Skeletal muscle tissue (tissue), 4 donors: ENCODE data around the gene PTK6. TPM values are rescaled to one million over a fixed set of nuclear protein-coding genes. Genes with fewer than 3 reads are reported as not detected.

Source experiments
- H3K27ac ChIP-seq: one replicate; pipeline ENCODE4 v1.7.0; 2013; ENCODE audit warnings: mild to moderate bottlenecking, low read depth, low read length, inconsistent platforms
- H3K27me3 ChIP-seq, 3 donors: one replicate each; pipeline ENCODE4 v1.7.0; 2013; ENCODE audit warnings: low read length in 3 of 3; ENCODE audit not compliant: control insufficient read depth in 3 of 3, insufficient read depth in 3 of 3
- H3K36me3 ChIP-seq, 3 donors: one replicate each; pipeline ENCODE4 v1.7.0; 2013; ENCODE audit warnings: low read length in 3 of 3; ENCODE audit not compliant: control insufficient read depth in 3 of 3, insufficient read depth in 3 of 3
- H3K4me1 ChIP-seq, 3 donors: one replicate each; pipeline ENCODE4 v1.7.0; 2013; ENCODE audit warnings: low read length in 3 of 3, mild to moderate bottlenecking in 3 of 3; ENCODE audit not compliant: control insufficient read depth in 3 of 3, insufficient read depth in 3 of 3
- H3K4me3 ChIP-seq, 3 donors: one replicate each; pipeline ENCODE4 v1.7.0; 2013; ENCODE audit warnings: low read length in 3 of 3
- H3K9ac ChIP-seq, 3 donors: one replicate each; pipeline ENCODE4 v1.7.0; 2013; ENCODE audit warnings: low read length in 3 of 3, mild to moderate bottlenecking in 3 of 3, moderate library complexity in 2 of 3, low read depth in 1 of 3
- H3K9me3 ChIP-seq, 3 donors: one replicate each; pipeline ENCODE4 v1.7.0; 2013; ENCODE audit warnings: low read length in 3 of 3; ENCODE audit not compliant: control insufficient read depth in 3 of 3
- total RNA-seq: library from RNA; depleted of rRNA; stranded (reverse); fragments of >200 nt; gene quantifications from one replicate; pipeline ENCODE4 v1.2.3, GENCODE V29; 2014
- donor health status: Osteomylitis.

Gene PTK6
- not detected for total RNA-seq

DNA sequence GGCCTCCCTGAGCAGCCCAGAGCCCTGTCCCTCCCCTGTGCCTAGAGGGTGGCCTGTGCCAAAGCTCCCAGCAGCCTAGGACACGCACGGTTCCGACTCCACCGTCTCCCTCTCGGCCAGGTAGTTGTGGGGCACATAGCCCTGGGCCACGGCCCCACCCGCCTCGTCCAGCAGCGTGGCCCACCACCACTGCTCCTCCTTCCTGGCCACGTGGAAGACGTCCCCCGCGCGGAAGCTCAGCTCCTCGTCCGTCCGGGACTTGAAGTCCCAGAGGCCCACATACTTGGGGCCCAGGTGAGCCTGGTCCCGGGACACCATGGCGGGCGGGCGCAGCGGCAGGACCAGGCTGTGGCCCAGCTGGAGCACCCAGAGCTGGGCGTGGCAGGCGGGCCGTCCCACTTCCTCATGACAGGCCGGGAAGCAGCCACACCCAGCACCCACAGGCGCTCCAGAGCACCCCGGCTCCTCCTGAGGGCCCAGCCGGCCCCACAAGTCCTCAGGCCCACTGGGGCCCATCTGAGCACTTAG lies at the start of gene PTK6:
Gene PTK6 (minus strand): TSS at position 380 of the 528 bp plus-strand sequence. CDS start 62 bp downstream, at position 318.
- H3K4me3 ChIP-seq: peak within 1 kb of the TSS in 1 of 3 donors; percentile 35

DNA sequence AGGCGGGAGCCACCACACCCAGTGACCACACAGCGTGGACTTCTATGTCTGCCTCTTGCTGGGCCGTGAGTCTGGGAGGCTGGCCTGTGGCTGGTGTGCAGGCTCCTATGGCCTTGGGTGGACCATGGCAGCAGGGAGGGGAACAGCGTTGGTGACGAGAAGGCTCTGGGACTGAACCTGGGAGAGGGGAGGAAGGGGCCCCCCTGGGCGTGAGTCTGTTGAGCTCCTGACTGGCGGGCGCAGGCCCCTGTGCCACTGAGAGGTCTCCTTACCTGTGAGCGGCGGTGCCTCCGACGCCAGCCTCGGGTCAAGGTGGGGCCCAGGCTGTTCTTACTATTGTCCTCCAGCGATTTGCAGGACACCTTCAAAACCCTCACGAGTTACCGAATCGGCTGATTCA lies 49.6 kb upstream of the PTK6 start:
- Histone ChIP-seq H3K36me3 (peaks cover 22 to 34% (median 22%) of the 10 kb centered on the region in 3 donors), H3K9ac (no peak overlapping the region), H3K27me3 (no peaks in the 10 kb centered on the region), H3K9me3 (no peaks in the 10 kb centered on the region), H3K4me1 (peaks cover 3 to 11% (median 8%) of the 10 kb centered on the region in 3 donors), H3K4me3 (no peak overlapping the region), H3K27ac (no peak overlapping the region)

More for the DNA sequence above, at the start of gene PTK6:
- no peak within 1 kb of the TSS for H3K27ac ChIP-seq
- H3K9ac ChIP-seq: peak within 1 kb of the TSS in 2 of 3 donors; percentile 53 to 62
- H3K4me1 ChIP-seq: peaks cover 0 to 20% (median 9%) of the 10 kb centered on the region in 3 donors
- H3K36me3 ChIP-seq: no peaks in the 10 kb centered on the region
- peaks cover 30 to 57% (median 54%) of the 10 kb centered on the region in 3 donors for H3K27me3 ChIP-seq
- H3K9me3 ChIP-seq: no peaks in the 10 kb centered on the region

DNA sequence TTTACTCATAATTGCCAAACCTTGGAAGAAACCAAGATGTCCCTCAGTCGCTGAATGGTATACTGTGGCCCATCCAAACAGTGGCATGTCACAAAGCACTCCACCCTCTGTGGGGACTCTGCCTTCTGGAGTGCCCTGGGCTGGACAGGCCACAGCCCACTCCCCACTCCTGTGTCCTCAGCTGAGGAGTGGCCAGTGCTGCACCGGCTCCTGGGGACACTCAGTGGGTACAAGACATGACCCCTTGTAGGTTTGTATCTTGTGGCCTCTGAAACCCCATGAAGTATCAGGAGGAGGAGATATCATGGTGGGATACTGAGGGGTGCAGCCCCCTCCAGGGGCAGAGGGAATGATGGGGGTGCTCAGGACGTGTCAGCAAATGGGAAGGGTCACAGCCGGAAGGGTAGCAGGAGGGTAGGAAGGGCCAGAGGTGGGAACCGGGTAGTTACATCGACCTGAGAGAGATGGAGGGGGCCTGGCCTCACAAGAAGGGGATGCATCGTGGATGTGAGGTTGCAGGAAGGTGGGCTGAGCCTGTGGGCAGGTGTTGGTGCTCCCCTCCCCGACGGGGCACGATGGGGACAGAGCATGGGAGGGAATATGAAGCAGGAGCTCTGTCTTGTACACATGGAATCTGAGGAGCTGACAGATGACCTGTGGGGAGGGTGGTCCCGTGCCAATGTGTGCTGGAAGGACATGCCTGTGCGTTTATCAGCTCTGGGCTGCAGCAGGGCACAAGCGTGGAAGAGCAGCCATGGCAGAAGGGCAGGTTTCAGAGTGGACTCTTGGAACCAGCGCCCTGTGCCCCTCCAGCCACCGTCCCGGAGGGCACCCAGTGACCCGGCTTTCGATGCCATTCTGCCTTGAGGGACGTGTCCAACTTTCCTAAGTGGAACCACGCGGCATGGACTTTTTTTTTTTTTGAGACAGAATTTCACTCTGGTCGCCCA lies 48.7 kb upstream of the PTK6 start:
- H3K27ac ChIP-seq: no peak overlapping the region
- H3K4me1 ChIP-seq: peaks cover 3 to 11% (median 8%) of the 10 kb centered on the region in 3 donors
- no peaks in the 10 kb centered on the region for H3K9me3 ChIP-seq
- H3K9ac ChIP-seq: peak overlapping the region in 1 of 3 donors; percentile 45
- peaks cover 13 to 26% (median 15%) of the 10 kb centered on the region in 3 donors for H3K36me3 ChIP-seq
- no peak overlapping the region for H3K4me3 ChIP-seq
- H3K27me3 ChIP-seq: no peaks in the 10 kb centered on the region

DNA sequence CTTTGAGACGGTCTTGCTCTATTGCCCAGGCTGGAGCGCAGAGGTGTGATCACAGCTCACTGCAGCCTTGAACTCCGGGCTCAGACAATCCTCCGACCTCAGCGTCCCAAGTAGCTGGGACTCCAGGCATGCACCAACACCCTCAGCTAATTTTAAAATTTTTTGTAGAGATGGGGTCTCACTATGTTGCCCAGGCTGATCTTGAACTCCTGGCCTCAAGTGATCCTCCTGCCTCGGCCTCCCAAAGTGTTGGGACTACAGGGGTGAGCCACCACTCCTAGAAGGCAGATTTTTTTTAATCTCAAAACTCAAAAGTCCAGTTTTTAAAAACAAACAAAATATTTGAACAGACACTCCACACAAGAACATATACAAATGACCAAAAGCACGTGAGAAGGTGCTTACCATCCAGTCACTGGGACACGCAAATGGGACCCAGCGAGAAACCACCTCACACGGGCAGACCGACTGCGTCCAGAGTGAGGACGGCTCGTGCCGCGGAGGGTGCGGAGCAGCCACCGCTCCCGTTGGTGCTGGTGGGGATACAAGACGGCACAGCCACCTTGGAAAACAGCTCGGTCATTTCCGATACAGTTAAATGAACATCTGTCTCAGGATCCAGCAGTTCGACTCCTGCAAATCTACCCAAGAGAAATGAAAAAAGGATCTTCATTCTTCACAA lies 45.3 kb upstream of the PTK6 start:
- H3K4me1 ChIP-seq: peaks cover 2 to 14% (median 8%) of the 10 kb centered on the region in 3 donors
- no peak overlapping the region for H3K4me3 ChIP-seq
- H3K36me3 ChIP-seq: peaks cover 0 to 3% (median 0%) of the 10 kb centered on the region in 3 donors
- H3K9me3 ChIP-seq: no peaks in the 10 kb centered on the region
- no peak overlapping the region for H3K9ac ChIP-seq
- H3K27me3 ChIP-seq: peaks cover 0 to 14% (median 12%) of the 10 kb centered on the region in 3 donors
- no peak overlapping the region for H3K27ac ChIP-seq

DNA sequence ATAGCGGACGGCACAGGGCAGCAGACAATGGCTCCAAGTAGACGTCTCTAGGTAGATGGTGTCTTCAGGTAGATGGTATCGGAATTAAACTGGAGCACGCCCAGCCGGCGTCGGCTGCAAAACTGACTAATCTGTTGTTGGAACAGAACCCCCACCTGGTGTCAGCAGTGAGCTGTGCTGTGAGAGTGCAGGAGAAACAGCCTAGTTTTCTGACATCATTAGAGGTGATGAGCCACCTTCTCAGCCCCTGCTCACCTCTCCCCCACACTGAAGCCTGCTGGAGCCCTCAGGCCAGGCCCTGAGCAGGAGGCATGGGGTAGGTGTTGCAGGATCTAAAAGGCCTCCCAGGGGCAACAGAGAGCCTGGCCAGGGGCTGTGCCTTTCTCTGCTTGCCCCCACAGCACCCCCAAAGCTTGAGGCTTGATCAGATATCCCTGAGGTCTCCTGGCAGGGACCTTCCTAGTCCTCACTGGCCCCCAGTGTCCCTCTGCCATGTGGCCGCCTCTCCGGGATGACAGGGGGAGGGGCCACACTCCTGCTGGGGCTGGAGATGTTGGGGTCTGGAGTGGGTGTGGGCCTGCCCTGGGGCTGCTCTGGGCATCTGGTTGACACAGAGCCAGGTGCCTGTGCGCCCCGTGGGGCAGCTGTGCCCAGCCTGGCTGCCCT lies 43.8 kb upstream of the PTK6 start:
- H3K4me1 ChIP-seq: peaks cover 5 to 12% (median 6%) of the 10 kb centered on the region in 3 donors
- H3K9me3 ChIP-seq: no peaks in the 10 kb centered on the region
- H3K36me3 ChIP-seq: no peaks in the 10 kb centered on the region
- no peak overlapping the region for H3K27ac ChIP-seq
- no peak overlapping the region for H3K9ac ChIP-seq
- H3K27me3 ChIP-seq: peaks cover 0 to 14% (median 12%) of the 10 kb centered on the region in 3 donors
- H3K4me3 ChIP-seq: no peak overlapping the region

DNA sequence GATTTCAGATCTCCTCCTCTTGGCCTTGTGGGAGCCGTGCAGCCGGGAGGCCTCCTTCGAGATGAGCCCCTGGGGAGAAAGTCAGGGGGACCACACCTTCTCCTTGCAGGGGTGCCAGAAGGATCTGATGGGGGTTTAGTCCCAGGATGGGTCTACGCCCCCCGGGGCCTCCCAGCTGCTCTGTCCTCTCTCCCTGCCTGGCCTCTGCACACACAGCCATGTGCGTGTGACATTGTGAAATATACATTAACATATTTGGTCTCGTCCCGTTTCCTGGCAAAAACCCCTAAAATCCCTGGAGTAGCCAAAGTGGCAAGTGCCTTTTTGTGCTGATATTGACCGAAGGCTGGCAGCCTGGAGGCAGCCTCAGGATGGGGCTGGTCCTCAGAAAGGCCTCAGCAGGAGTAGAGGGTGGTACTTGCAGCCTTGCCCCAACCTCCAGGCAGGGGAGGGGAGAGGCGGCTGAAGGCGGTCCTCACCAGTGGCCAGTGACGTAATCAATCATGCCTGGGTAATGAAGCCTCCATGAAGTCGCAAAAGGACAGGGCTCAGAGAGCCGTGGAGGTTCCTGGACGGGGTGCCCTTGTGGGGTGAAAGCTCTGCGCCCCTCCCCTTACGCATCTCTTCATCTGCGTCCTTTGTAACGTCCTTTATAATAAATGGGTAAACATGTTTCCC lies 42.0 kb upstream of the PTK6 start:
- Histone ChIP-seq H3K36me3 (no peaks in the 10 kb centered on the region), H3K9me3 (no peaks in the 10 kb centered on the region), H3K27me3 (peaks cover 0 to 20% (median 14%) of the 10 kb centered on the region in 3 donors), H3K4me1 (peaks cover 5 to 11% (median 8%) of the 10 kb centered on the region in 3 donors), H3K4me3 (no peak overlapping the region), H3K27ac (no peak overlapping the region), H3K9ac (no peak overlapping the region)

DNA sequence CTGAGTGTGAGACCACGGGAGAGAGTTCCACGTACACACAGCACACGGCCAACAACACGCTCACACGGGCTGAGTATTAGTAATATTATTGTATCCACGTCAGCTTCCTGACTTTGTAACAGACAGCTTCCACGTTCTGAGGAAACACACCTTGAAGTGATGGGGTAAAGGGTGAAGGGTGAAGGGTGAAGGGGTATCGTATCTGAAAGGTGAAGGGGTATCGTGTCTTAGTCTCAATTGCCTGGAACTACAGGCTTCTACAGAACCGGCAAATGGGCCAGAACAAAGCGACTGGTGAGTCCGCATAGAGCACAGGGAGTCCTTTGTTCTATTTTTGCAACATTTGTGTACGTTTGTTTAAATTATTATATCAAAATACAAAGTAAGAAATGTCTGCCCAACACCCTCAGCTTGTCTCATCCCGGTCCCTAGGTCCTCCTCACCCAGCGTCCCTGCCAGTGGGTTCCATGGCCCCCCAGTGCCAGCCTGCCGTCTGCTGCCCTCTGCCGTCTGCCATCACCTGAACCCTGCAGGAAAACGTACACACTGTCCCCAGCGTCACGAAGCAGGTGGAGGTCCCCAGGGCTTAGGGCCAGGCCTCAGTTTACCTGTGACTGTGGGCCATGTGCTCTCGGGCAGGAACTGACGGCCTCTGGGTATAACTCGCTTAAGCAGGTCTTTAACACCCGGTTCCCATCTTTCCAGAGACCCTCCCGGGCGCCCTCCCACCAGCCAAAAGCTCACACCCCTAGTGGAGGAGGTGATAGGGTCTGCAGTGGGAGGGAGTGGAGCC lies 41.2 kb upstream of the PTK6 start:
- H3K27ac ChIP-seq: no peak overlapping the region
- no peak overlapping the region for H3K9ac ChIP-seq
- H3K4me3 ChIP-seq: no peak overlapping the region
- no peaks in the 10 kb centered on the region for H3K9me3 ChIP-seq
- peaks cover 2 to 24% (median 14%) of the 10 kb centered on the region in 3 donors for H3K27me3 ChIP-seq
- H3K4me1 ChIP-seq: peaks cover 10 to 15% (median 10%) of the 10 kb centered on the region in 3 donors
- no peaks in the 10 kb centered on the region for H3K36me3 ChIP-seq

DNA sequence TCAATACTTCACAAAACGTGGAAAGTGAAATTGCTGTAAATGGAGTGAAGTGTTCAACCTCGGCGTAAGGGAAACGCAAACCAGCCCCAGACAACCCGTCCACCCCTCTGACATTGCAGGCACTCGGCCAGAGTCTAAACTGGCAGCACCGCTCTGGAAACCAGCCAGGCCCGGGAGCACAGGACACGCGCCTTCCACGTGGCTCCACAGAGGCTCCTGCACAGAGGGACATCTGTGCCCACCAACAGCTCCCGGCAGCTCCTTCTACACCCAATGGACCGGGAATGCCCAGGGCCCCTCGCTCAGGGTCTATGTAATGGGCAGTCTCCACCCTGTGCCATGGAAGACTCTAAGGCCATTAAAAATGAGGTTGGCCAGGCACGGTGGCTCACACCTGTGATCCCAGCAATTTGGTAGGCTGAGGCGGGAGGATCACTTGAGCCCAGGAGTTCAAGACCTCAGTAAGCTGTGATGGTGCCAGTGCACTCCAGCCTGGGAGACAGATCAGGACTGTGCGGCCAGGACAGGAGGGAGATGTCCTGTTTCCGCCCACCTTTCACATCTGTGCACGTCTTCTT lies 40.2 kb upstream of the PTK6 start:
- Histone ChIP-seq H3K4me1 (peaks cover 16 to 22% (median 17%) of the 10 kb centered on the region in 3 donors), H3K27ac (no peak overlapping the region), H3K9me3 (no peaks in the 10 kb centered on the region), H3K36me3 (no peaks in the 10 kb centered on the region), H3K9ac (peak overlapping the region in 1 of 3 donors; percentile 25), H3K4me3 (peak overlapping the region in 1 of 3 donors; percentile 22), H3K27me3 (peaks cover 9 to 34% (median 20%) of the 10 kb centered on the region in 3 donors)
